ENCODE measurements around the gene PTGES2. TPM values are rescaled to one million over a fixed set of nuclear protein-coding genes. Genes with fewer than 3 reads are reported as not detected.

Gene PTGES2
- total RNA-seq, 2 experiments from 2014 or later: 68.1 to 76.3 TPM

DNA sequence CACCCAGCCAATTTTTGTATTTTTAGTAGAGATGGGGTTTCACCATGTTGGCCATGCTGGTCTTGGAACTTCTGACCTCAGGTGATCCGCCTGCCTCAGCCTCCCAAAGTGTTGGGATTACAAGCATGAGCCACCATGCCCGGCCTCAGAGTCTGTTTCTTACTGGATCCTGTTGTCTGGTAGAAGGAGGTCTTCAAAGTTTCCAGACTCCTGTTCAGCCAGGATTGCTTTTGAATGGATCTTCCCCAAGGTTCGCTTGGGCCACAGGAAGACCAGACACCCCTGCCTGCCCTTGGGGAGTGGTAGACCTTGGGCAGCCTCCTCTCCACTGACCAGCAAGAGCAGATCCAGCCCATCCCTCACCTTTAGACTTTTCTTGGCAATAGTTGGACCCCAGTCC lies 14.1 kb upstream of the PTGES2 start:
- no TSS peak for BruUV-seq (replicated peaks)
- intact Hi-C loops (cut with micrococcal nuclease; ENCODE audit: unreplicated experiment): no loop called here
- no peaks in the 10 kb centered on the region for H4K20me1 ChIP-seq (ENCODE audit: insufficient read depth, low read length)
- no peak for TF ChIP-seq EZH2phosphoT487 (IDR thresholded peaks at IDR 0.05; ENCODE audit: borderline replicate concordance, low read depth, low read length)
- no peaks in the 10 kb centered on the region for H3K9me3 ChIP-seq (ENCODE audit: low read length)
- no peak overlapping the region for H2AFZ ChIP-seq (ENCODE audit: low read length)
- H3K36me3 ChIP-seq (ENCODE audit: insufficient read depth, low read length): no peaks in the 10 kb centered on the region
- no peak overlapping the region for H3K4me3 ChIP-seq (ENCODE audit: low read depth, low read length, poor library complexity, severe bottlenecking)
- H3K79me2 ChIP-seq (ENCODE audit: insufficient read depth, low read depth, low read length): no peaks in the 10 kb centered on the region
- H3K27ac ChIP-seq (ENCODE audit: low read depth, low read length, poor library complexity, severe bottlenecking): no peak overlapping the region
- H3K9me2 ChIP-seq (ENCODE audit: insufficient read depth, low read length): no peaks in the 10 kb centered on the region
- ChIA-PET POLR2A (interaction anchor here (0.5 to 0.9 kb wide), 2 partner anchors 18 to 300 kb away, joined by 3 to 5 read pairs; partner anchors contain the start of gene BBLN), CTCF (ENCODE audit: unreplicated experiment) (interaction anchor here (1.1 kb wide), 1 partner anchor 15 kb away, joined by 3 read pairs; no protein-coding TSS in a partner anchor)
- no peak for DNase-seq (ENCODE audit: low spot score)
- no peaks in the 10 kb centered on the region for H3K4me1 ChIP-seq (ENCODE audit: insufficient read depth, low read length, poor library complexity, severe bottlenecking)
- H3K4me2 ChIP-seq (ENCODE audit: low read length): no peak overlapping the region

DNA sequence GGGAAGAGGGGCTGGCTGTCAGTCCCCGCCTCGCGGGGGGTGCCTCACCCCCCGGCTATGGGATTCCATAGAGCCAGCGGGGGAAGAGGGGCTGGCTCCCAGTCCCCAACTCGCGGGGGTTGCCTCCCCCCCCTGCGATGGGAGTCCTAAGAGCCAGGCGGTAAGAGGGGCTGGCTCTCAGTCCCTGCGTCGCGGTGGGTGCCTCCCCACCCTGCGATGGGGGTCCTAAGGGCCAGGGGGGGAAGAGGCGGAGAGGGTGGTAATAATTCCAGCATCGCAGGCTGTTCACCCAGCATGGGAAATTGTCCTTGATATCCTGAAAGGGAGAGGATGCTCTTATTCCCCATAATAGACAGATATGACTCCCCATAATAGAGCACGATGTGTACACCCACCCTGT lies 12.1 kb upstream of the PTGES2 start:
- no TSS peak for BruUV-seq (replicated peaks)

DNA sequence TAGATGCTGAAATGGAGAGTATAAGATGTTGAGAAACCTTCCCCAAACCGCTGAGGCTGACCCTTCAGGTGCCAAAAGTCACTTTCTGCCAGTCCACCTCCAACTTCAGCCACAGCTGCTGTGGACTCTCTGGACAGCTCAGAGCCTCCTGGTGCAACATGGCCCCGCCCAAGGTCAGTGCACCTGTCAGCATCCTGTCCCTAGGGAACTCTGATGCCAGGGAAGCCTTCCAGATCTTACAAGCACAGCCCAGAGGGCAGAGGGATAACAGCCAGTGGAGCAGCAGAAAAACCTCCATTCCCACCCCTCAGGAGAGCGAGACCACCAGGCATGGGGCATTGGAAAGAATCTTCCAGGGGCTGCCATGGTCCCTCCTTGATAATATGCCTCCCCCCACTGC lies 10.5 kb upstream of the PTGES2 start:
- BruUV-seq (replicated peaks): no TSS peak
- intact Hi-C loops (cut with micrococcal nuclease; ENCODE audit: unreplicated experiment): no loop called here
- H3K36me3 ChIP-seq (ENCODE audit: insufficient read depth, low read length): no peaks in the 10 kb centered on the region
- H3K4me3 ChIP-seq (ENCODE audit: low read depth, low read length, poor library complexity, severe bottlenecking): no peak overlapping the region
- H3K4me2 ChIP-seq (ENCODE audit: low read length): no peak overlapping the region
- TF ChIP-seq CTCF (conservative IDR thresholded peaks at IDR 0.05; ENCODE audit: low read length) (no peak), EZH2phosphoT487 (IDR thresholded peaks at IDR 0.05; ENCODE audit: borderline replicate concordance, low read depth, low read length) (no peak)
- H3K27ac ChIP-seq (ENCODE audit: low read depth, low read length, poor library complexity, severe bottlenecking): no peak overlapping the region
- CTCF ChIA-PET (ENCODE audit: unreplicated experiment): no interaction called here
- DNase-seq (ENCODE audit: low spot score): no peak
- no peaks in the 10 kb centered on the region for H3K4me1 ChIP-seq (ENCODE audit: insufficient read depth, low read length, poor library complexity, severe bottlenecking)
- H3K79me2 ChIP-seq (ENCODE audit: insufficient read depth, low read depth, low read length): no peaks in the 10 kb centered on the region
- no peaks in the 10 kb centered on the region for H3K9me3 ChIP-seq (ENCODE audit: low read length)
- H2AFZ ChIP-seq (ENCODE audit: low read length): no peak overlapping the region
- POLR2A ChIA-PET: interaction anchor here (0.6 kb wide), 1 partner anchor 50 kb away, joined by 3 read pairs; no protein-coding TSS in a partner anchor
- no peaks in the 10 kb centered on the region for H3K9me2 ChIP-seq (ENCODE audit: insufficient read depth, low read length)
- H4K20me1 ChIP-seq (ENCODE audit: insufficient read depth, low read length): no peaks in the 10 kb centered on the region

More for the DNA sequence above, 12.1 kb upstream of the PTGES2 start:
- Histone ChIP-seq H2AFZ (ENCODE audit: low read length) (no peak overlapping the region), H3K4me1 (ENCODE audit: insufficient read depth, low read length, poor library complexity, severe bottlenecking) (no peaks in the 10 kb centered on the region), H3K36me3 (ENCODE audit: insufficient read depth, low read length) (no peaks in the 10 kb centered on the region), H3K27ac (ENCODE audit: low read depth, low read length, poor library complexity, severe bottlenecking) (no peak overlapping the region), H4K20me1 (ENCODE audit: insufficient read depth, low read length) (no peaks in the 10 kb centered on the region), H3K9me3 (ENCODE audit: low read length) (no peaks in the 10 kb centered on the region), H3K9me2 (ENCODE audit: insufficient read depth, low read length) (no peaks in the 10 kb centered on the region), H3K4me3 (ENCODE audit: low read depth, low read length, poor library complexity, severe bottlenecking) (no peak overlapping the region), H3K79me2 (ENCODE audit: insufficient read depth, low read depth, low read length) (no peaks in the 10 kb centered on the region), H3K4me2 (ENCODE audit: low read length) (no peak overlapping the region)
- CTCF ChIA-PET (ENCODE audit: unreplicated experiment): no interaction called here
- DNase-seq (ENCODE audit: low spot score): no peak
- no peak for TF ChIP-seq EZH2phosphoT487 (IDR thresholded peaks at IDR 0.05; ENCODE audit: borderline replicate concordance, low read depth, low read length)
- TF ChIP-seq CTCF (conservative IDR thresholded peaks at IDR 0.05; ENCODE audit: low read length): no peak
- POLR2A ChIA-PET: no interaction called here
- intact Hi-C loops (cut with micrococcal nuclease; ENCODE audit: unreplicated experiment): no loop called here
